Activated naive CD4-positive, alpha-beta T cell treated with Interleukin-2 at 50 U/mL for 16 hours (primary cell): Measurements from ENCODE around the gene RNU1-2.
"Not testable (repeated sequence)": the region's sequence is repeated elsewhere in the genome, so short reads cannot be mapped to it uniquely, and the experiment has no call there.

ENCODE experiments used
- DNase-seq: peaks from one replicate; pipeline ENCODE4 v3.0.0-alpha.2; 2020

Gene RNU1-2

DNA sequence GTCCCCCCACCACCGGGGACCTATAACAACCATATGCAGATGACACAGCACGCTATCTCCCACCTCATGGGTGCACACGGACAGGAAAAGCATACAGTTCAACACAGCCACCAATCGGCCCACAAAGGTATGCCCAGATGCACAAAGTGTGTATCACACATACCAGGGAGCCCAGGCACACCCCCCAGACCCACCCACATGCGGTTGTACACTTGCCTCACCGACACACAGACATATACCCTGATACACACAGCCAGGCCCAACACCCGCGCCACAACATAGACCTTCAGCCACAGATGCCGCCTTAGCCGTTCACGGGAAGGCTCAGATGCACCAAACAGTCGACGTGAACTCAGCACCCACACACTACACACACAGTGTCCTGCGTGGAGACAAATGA, 31.5 kb downstream of the RNU1-2 start:
- DNase-seq, result no peak

DNA sequence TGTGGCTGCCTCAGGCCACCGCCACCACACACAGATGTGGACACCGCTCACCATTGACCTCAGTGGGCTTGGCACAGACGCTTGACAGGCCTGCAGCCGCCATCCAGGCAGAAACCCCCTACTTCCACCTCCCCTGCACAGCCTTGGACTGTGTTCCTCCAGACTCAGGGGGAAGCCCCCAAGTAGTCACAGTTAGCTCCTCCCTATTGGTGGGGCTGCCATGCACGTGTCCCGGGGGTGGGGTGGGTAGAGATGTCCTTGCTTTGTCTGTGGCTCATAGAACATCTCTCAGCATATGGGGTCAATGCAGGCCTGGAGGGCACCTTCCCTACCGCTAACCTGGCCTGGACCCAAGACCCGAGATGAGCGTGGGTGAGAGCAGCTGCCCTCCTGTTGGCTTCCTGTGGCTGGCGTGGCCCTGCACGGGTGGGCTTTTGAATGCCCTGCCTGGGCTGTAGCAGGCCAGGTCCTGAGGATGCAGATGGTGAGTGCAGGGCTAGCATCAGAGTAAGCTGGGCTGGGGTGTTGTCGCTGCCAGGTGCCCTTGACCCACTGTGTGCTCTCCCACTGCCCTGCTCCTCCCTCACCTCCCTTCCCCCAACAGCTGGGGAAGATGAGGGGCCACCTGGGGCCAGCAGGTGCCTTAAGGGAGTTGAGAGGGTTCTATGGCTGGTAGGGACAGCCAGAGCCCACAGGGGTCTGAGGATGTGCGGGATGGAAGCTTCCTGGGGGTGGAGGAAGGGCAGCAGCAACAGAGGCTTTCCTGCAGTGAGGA, 32.1 kb downstream of the RNU1-2 start:
- DNase-seq, result no peak

DNA sequence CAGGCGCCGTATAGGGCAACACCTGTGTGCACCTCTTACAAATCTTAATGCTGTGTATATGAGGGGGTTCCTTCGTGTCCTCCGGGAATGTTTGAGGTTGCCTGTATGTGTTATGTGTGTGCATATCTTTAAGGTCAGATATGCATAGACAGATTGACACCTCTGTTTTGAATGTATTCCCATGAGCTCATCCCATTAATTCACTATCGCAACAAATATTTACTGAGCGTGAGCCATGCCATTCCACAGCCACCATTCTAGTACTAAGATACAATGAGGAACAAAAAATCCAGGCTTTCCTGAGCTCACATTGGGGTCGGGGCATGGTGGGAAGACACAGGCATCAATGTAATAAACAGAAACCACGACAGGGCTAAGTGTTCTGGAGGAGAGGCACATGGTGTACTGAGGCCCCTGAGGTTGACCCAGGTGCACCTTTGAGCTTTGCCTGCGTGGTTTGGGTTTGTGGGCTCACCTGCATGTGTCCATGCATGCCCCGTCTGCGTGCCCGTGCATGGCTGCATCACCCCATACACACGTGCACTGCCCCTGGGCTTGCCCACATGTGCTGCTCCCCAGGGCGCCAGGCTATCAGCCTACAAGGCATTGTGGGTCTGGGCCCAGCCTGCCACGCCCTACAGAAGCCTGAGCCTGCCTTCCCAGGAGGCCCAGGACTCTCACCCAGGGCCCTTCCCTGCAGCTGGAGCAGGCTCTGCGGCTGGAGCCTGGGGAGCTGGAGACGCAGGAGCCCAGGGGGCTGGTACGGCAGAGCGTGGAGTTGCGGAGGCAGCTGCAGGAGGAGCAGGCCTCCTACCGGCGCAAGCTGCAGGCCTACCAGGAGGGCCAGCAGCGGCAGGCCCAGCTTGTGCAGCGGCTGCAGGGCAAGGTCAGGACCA, 33.6 kb downstream of the RNU1-2 start:
- not testable (repeated sequence) for DNase-seq

DNA sequence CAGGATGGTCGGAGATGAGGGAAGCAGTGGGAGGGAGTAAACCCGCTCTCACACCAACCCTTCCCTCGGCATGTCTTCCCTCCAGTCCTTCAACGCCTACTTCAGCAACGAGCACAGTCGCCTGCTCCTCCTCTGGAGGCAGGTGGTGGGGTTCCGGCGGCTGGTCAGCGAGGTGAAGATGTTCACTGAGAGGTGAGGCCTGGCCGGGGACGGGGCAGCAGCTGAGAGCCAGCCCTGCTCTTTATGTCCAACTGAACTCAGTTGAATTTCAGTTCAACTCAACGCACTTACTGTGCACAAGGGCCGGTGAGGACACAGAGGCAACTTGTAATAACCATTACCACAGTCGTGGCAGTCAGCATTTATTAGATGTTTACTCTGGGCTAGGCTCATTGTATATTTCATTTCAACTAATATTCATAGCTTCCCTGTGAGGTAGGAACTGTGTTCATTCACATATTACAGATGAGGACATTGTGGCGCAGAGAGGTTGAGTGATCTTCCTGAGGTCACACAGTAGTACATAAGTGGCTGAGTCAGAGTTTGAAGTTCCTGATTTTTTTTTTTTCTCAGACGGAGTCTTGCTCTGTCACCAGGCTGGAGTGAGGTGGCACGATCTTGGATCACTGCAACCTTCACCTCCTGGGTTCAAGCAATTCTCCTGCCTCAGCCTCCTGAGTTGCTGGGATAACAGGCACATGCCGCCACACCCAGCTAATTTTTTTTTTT, 35.6 kb downstream of the RNU1-2 start:
- not testable (repeated sequence) for DNase-seq

DNA sequence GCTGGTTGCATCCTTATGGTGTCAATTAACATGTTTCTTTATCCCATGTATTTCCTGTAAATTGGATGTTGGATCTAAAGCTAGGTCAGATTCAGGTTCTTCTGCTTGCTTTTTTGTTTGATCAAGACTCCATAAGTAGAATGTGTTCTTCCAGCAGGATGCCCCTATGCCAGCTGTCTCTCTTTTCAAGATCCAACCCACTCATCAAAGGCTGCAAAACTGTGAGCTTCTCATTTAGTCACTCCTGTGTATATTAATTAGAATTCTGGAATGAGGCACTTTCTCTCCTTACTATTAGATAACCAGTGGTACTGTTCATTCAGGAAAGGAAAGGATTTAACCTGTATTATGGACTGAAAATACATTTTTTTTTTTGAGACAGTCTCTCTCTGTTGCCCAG, 38.2 kb downstream of the RNU1-2 start:
- DNase-seq, result not testable (repeated sequence)

DNA sequence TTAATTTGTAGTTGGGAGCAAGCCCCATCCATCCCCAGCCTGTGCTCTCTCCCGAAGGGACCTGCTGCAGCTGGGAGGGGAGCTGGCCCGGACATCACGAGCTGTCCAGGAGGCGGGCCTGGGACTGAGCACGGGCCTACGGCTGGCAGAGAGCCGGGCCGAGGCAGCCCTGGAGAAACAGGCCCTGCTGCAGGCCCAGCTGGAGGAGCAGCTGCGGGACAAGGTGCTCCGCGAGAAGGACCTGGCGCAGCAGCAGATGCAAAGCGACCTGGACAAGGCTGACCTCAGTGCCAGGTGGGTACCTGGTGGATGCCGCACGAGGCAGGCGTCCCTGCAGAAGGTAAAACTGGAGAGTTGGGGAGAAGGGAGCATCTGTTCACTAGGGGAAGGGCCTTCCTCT, 40.8 kb downstream of the RNU1-2 start:
- not testable (repeated sequence) for DNase-seq

DNA sequence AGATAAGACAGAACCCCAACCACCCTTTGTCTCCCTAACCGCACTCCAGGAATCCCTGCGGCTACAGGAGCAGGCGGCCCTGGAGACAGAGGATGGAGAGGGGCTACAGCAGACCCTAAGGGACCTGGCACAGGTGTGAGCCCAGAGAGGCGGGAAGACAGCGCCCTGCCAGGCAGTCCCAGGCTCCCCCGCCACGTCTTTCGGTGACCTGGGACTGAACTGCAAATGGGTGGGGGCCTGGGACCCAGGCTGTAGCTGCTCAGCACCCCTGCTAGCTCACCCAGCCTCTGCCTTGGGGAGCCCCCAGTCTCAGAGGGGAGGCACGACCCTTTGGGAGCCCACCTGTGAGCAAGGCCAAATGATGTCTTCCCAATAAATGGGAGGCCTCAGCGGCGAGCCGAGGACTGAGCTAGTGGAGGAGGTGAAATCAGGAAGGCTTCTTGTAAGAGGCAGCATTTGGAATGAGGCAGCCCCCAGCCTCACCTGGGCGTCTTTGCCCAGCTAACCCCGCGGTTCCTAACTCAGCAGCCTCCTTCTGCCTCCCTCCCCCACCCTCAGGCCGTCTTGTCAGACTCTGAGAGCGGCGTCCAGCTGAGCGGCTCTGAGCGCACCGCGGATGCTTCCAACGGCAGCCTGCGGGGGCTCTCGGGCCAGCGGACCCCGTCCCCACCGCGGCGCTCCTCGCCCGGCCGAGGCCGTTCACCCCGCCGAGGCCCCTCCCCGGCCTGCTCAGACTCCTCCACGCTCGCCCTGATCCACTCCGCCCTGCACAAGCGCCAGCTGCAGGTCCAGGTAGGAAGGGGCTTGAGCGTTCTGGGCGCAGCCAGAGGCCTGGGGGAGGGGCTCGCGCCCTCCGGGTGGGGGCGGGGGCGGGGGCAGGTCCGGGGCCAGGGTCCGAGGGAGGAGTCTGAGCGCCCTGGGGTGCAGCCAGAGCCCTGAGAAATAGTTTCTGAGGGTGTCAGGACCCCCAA, 42.9 kb downstream of the RNU1-2 start:
- no peak for DNase-seq

DNA sequence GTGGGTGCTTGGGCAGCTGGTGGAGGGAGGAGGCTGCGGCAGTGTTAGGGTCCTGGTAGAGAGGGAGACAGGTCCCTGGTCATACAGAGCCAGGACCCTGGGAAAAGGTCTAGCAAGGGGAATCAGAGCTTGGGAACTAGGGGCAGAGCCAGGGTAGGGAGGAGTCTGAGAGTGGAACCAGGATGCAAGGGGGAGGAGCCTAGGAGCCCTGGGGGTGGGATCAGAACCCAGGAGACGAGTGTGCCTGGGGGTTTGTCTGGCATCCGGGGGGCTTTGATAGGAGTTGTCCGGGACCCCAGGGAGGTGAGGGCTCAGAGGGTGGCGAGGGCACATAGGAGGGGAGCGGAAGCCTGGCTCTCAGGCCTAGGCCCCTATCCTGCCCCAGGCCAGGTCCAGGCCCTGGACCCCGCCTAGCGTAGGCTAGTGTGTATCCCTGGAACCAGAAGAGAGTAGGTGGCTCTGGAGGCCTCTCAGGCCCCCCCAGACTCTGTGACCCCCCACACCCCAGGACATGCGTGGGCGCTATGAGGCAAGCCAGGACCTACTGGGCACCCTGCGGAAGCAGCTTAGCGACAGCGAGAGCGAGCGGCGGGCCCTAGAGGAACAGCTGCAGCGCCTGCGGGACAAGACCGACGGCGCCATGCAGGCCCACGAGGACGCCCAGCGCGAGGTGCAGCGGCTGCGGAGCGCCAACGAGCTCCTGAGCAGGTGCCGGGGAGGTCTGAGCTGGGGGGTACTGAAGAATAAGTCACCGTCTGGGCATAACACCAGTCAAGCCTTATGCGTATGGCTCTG, 43.8 kb downstream of the RNU1-2 start:
- DNase-seq, result not testable (repeated sequence)

DNA sequence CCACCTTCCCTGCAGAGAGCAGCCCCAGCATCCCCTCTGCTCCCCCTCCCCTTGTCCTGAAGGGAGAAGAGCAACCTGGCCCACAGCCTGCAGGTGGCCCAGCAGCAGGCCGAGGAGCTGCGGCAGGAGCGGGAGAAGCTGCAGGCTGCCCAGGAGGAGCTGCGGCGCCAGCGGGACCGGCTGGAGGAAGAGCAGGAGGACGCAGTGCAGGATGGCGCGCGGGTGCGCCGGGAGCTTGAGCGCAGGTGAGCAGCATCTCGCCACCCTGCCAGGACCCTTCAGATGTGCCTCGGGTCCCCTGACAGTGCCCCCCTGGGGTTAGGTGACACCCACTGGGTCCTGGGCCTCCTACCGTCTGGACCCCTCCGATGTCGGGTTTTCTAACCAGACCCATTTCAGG, 48.3 kb downstream of the RNU1-2 start:
- no peak for DNase-seq

DNA sequence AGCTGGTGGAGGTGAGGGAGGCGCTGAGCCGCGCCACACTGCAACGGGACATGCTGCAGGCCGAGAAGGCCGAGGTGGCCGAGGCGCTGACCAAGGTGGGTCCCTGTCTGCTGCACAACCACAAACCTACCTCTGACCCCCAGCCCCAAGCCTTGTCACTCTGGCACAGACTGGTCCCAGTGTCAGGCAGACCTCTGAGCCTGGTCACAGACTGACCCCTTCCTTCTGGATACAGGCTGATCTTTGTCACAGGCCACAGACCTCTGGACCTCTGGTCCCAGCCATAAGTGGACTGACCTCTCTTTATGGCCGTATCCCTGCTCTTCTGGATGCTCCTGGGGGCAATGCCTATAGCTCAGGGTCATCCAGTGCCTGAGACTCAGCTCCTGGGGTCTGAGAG, 49.7 kb downstream of the RNU1-2 start:
- not testable (repeated sequence) for DNase-seq
